ENCODE measurements around the gene XXYLT1.

Gene XXYLT1

DNA sequence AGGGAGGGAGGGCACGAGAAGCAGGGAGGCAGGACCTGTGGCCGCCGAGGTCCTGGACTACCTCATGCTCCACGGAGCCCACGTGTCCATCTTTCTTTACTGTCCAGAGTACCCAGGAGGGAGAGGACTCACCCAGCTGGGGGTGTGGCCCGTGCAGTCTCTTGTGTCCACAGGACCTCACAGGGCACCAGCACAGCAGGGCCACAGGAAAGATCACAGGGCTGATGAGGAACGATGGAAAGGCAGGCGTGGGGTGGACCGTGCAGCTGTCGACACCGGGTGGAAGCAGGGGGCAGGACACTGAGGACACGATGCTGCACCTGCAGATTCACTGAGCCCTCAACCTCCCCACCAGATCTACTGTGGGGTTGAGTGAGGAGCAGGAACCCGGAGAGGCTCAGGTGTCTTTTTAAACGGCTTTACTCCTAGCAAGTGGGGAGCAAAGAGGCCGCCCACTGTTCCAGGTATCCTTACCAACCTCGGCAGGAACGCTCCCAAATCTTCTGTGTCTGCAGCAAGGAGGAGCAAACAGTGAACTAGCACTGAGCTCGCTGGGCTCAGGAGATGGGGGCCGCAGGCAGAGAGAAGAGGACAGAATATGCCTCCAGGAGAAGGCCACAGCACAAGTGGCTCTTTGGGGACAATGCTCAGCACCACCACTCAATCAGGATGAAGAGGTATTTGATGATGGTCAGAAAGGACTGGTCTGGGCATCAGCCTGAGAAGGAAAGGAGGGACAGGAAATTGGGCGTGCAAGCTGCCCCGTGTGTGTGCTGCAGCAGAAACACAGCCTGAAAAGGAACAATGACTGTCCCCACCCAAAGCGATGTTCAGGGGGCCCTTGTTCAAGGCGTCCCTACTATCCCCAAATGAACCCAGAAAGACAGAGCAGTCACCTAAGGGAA lies 198.8 kb downstream of the XXYLT1 start:
- 90 to 95% methylated on average over 17 to 20 of the region's 23 CpGs for WGBS, 2 experiments (ENCODE audit: insufficient coverage in 2 of 2)
- peaks cover 28% of the 10 kb centered on the region for H3K36me3 ChIP-seq (ENCODE audit: control insufficient read depth, insufficient read depth, low read length)
- H3K9me3 ChIP-seq (ENCODE audit: control insufficient read depth, low read length) = no peaks in the 10 kb centered on the region
- H3K4me3 ChIP-seq (ENCODE audit: extremely low read depth, insufficient read depth, low read length, poor library complexity, severe bottlenecking) = no peak overlapping the region
- H3K27ac ChIP-seq (ENCODE audit: low read depth, low read length, severe bottlenecking) = no peak overlapping the region
- no peaks in the 10 kb centered on the region for H3K4me1 ChIP-seq (ENCODE audit: control insufficient read depth, insufficient read depth, low read length, poor library complexity, severe bottlenecking)

DNA sequence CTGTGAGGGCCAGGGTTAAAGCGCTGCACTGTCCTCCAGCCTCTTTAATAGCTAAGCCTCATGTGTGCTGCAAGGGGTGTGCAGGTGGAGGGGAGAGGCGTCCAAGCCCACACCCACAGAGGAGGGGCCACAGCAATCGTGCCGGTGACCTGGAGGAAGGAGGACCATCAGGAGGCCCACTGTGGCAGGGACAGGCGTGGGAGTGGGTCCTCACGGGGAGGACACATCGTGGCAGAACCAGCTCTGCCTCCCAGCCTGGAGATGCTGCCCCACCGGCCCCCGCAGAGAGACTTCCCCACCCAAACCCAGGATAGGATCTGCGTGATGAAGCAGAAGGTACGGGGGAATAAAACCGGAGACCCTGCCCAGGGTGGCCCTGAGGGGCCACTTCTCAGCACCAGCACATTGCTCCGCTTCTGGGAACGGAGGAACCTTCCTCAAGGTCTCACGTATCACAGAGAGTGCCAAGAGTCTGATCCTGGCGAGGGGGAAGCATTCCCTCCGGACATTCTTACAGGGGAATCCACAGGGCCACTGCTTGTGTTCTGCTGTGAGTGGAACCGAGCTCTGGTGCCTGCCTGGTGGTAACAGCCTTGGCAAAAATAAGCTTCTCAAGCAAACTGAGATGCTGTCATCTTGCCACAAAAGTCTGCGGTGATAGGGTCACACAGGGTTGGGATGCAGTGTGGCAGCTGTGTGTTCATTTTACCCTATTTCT lies 199.8 kb downstream of the XXYLT1 start:
- H3K4me1 ChIP-seq (ENCODE audit: control insufficient read depth, insufficient read depth, low read length, poor library complexity, severe bottlenecking) = no peaks in the 10 kb centered on the region
- no peak overlapping the region for H3K27ac ChIP-seq (ENCODE audit: low read depth, low read length, severe bottlenecking)
- H3K36me3 ChIP-seq (ENCODE audit: control insufficient read depth, insufficient read depth, low read length) = peaks cover 36% of the 10 kb centered on the region
- H3K9me3 ChIP-seq (ENCODE audit: control insufficient read depth, low read length) = no peaks in the 10 kb centered on the region
- no peak overlapping the region for H3K4me3 ChIP-seq (ENCODE audit: extremely low read depth, insufficient read depth, low read length, poor library complexity, severe bottlenecking)
- WGBS, 2 experiments (ENCODE audit: insufficient coverage in 2 of 2) = 96% methylated on average over 17 to 18 of the region's 19 CpGs

DNA sequence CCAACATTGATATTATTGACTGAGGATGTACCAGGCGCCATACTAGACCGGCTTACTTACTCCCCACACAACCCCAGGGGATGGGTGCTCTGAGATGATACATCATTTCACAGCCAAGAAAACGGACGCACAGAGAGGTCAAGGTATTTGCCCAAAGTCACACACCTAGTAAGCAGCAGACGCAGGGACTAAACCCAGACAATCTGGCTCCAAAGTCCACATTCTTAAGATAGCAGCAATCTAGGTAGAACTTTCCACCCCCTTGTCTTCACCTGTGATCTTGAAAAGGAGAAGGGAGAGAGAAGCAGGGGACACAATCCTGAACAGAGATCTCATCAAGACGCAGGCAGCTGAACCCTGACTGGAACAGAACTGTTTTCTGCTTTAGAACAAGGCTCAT lies 200.6 kb downstream of the XXYLT1 start:
- H3K36me3 ChIP-seq (ENCODE audit: control insufficient read depth, insufficient read depth, low read length) = peaks cover 39% of the 10 kb centered on the region
- no peaks in the 10 kb centered on the region for H3K9me3 ChIP-seq (ENCODE audit: control insufficient read depth, low read length)
- H3K27ac ChIP-seq (ENCODE audit: low read depth, low read length, severe bottlenecking) = no peak overlapping the region
- no peaks in the 10 kb centered on the region for H3K4me1 ChIP-seq (ENCODE audit: control insufficient read depth, insufficient read depth, low read length, poor library complexity, severe bottlenecking)
- 91 to 97% methylated on average over 6 of the region's 6 CpGs for WGBS, 2 experiments (ENCODE audit: insufficient coverage in 2 of 2)
- no peak overlapping the region for H3K4me3 ChIP-seq (ENCODE audit: extremely low read depth, insufficient read depth, low read length, poor library complexity, severe bottlenecking)

DNA sequence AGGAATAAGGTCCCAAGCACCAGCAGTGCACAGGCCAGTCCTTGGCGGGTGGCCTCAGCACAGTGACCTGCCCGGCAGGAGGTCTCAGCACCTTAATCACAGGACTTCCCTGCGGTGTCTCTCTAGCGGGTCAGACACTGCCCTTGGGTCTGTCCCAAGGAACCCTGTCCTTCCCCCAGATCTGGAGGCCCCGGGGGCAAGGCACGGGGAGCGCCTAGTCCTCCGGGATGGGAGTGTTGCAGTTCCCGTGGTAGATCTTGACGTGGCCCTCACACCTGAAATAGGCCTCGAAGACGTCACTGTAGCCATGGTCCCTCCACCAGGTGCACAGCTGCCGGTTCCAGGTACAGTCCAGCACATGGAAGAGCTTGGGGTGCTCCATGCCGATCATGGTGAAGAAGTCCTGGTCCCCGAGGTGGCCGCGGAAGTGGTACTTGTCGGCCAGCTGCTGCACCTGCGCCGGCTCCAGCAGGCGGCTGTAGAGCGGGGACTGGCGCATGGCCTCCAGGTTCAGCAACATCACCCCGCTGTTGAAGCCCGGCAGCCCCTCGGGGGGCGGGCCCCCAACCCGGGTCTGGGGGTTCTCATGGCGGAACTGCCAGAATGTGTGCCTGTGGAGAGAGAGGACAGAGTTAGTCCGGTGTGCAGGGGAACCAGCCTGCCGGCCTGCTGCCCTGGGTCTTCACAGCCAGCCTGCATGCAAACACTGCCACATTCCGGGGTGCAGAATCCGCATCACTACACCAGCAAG lies 201.3 kb downstream of the XXYLT1 start:
- Histone ChIP-seq H3K4me1 (ENCODE audit: control insufficient read depth, insufficient read depth, low read length, poor library complexity, severe bottlenecking) (no peaks in the 10 kb centered on the region), H3K4me3 (ENCODE audit: extremely low read depth, insufficient read depth, low read length, poor library complexity, severe bottlenecking) (no peak overlapping the region), H3K36me3 (ENCODE audit: control insufficient read depth, insufficient read depth, low read length) (peaks cover 39% of the 10 kb centered on the region), H3K27ac (ENCODE audit: low read depth, low read length, severe bottlenecking) (no peak overlapping the region), H3K9me3 (ENCODE audit: control insufficient read depth, low read length) (no peaks in the 10 kb centered on the region)
- WGBS, 2 experiments (ENCODE audit: insufficient coverage in 2 of 2) = 95 to 97% methylated on average over 30 of the region's 33 CpGs

DNA sequence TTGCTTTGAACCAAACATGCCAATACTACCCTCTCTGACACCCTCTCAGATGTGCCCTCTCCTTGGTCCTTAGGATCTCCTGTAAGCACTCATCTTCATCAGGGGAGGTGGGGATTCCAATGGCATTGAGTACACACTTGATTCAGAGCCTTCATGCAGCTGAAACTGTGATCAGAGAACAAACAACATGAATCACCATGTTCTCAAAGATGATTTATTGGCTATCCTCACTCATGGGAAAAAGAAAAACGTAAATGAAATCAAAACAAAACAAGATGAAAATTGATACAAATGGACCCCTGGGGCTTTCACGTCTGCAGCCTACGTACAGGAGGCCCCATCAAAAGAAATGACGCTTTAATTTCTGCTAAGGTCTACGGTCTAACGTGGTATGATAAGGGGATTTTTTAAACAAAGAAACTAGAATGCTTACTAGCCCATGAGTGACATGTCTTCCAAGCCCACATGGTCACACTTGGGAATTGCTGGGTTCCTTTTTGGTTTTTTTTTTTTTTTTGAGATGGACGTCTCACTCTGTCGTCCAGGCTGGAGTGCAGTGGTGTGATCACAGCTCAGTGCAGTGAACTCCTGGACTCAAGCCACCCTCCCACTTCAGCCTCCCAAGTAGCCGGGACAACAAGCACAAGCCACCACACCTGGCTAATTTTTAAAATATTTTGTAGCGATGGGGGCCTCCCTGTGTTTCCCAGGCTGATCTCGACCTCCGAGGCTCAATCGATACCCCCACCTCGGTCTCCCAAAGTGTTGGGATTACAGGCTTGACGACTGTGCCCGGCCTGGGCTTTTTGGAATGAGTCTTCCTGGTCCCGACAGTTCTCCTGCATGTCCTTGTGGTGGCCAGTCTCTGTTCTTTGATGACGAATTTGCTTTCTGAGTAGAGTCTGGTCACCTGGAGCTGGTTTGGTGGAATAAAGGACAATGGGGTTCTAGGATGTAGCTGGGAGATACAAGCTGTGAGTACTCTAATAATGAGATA lies 202.6 kb downstream of the XXYLT1 start:
- Histone ChIP-seq H3K27ac (ENCODE audit: low read depth, low read length, severe bottlenecking) (no peak overlapping the region), H3K9me3 (ENCODE audit: control insufficient read depth, low read length) (no peaks in the 10 kb centered on the region), H3K36me3 (ENCODE audit: control insufficient read depth, insufficient read depth, low read length) (peaks cover 39% of the 10 kb centered on the region), H3K4me1 (ENCODE audit: control insufficient read depth, insufficient read depth, low read length, poor library complexity, severe bottlenecking) (no peaks in the 10 kb centered on the region), H3K4me3 (ENCODE audit: extremely low read depth, insufficient read depth, low read length, poor library complexity, severe bottlenecking) (no peak overlapping the region)
- 94% methylated on average over 16 to 17 of the region's 18 CpGs for WGBS, 2 experiments (ENCODE audit: insufficient coverage in 2 of 2)

DNA sequence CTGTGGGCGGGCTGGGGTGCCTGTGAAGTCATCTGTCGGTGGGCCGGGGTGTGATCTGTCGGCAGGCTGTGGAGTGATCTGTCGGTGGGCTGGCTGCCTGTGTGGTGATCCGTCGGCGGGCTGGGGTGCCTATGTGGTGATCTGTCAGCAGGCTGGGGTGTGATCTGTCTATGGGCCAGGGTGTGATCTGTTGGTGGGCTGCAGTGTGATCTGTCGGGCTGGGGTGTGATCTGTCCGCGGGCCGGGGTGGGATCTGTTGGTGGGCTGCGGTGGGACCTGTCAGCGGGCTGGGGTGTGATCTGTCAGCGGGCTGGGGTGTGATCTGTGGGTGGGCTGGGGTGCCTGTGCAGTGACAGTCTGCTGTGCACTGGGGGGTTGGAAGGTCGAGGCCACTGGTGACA lies 204.5 kb downstream of the XXYLT1 start:
- Histone ChIP-seq H3K27ac (ENCODE audit: low read depth, low read length, severe bottlenecking) (no peak overlapping the region), H3K36me3 (ENCODE audit: control insufficient read depth, insufficient read depth, low read length) (peaks cover 39% of the 10 kb centered on the region), H3K4me1 (ENCODE audit: control insufficient read depth, insufficient read depth, low read length, poor library complexity, severe bottlenecking) (no peaks in the 10 kb centered on the region), H3K4me3 (ENCODE audit: extremely low read depth, insufficient read depth, low read length, poor library complexity, severe bottlenecking) (no peak overlapping the region), H3K9me3 (ENCODE audit: control insufficient read depth, low read length) (no peaks in the 10 kb centered on the region)
- WGBS, 2 experiments (ENCODE audit: insufficient coverage in 2 of 2) = 91 to 100% methylated on average over 4 to 11 of the region's 16 CpGs

DNA sequence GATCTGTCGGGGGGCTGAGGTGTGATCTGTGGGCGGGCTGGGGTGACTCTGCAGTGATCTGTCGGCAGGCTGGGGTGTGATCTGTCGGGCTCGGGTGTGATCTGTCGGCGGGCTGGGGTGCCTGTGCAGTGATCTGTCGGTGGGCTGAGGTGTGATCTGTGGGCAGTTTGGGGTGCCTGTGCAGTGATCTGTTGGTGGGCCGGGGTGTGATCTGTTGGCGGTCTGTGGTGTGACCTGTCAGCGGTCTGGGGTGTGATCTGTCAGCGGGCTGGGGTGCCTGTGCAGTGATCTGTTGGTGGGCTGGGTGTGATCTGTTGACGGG lies 205.1 kb downstream of the XXYLT1 start:
- 97% methylated on average over 11 of the region's 13 CpGs for WGBS, 2 experiments (ENCODE audit: insufficient coverage in 2 of 2)

DNA sequence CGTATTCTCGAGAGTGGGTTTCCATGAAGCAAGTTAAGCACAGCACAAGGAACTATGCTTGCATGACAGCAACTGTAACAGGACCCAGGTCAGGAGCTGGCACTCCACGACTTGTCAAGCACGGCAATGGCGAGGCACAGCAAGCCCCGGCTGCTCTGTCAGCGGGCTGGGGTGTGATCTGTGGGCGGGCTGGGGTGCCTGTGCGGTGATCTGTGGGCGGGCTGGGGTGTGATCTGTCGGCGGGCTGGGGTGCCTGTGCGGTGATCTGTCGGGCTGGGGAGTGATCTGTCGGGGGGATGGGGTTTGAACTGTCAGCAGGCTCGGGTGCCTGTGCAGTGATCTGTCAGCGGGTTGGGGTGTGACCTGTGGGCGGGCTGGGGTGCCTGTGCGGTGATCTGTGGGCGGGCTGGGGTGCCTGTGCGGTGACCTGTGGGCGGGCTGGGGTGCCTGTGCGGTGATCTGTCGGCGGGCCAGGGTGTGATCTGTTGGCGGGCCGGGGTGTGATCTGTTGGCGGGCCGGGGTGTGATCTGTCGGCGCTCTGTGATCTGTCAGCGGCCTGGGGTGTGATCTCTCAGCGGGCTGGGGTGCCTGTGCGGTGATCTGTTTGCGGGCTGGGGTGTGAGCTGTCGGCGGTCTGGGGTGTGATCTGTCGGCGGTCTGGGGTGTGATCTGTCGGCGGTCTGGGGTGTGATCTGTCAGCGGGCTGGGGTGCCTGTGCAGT lies 205.7 kb downstream of the XXYLT1 start:
- Histone ChIP-seq H3K36me3 (ENCODE audit: control insufficient read depth, insufficient read depth, low read length) (peaks cover 39% of the 10 kb centered on the region), H3K4me3 (ENCODE audit: extremely low read depth, insufficient read depth, low read length, poor library complexity, severe bottlenecking) (no peak overlapping the region), H3K4me1 (ENCODE audit: control insufficient read depth, insufficient read depth, low read length, poor library complexity, severe bottlenecking) (no peaks in the 10 kb centered on the region), H3K9me3 (ENCODE audit: control insufficient read depth, low read length) (no peaks in the 10 kb centered on the region), H3K27ac (ENCODE audit: low read depth, low read length, severe bottlenecking) (no peak overlapping the region)
- 92 to 95% methylated on average over 23 to 32 of the region's 42 CpGs for WGBS, 2 experiments (ENCODE audit: insufficient coverage in 2 of 2)

More for the DNA sequence above, 205.1 kb downstream of the XXYLT1 start:
- Histone ChIP-seq H3K4me3 (ENCODE audit: extremely low read depth, insufficient read depth, low read length, poor library complexity, severe bottlenecking) (no peak overlapping the region), H3K36me3 (ENCODE audit: control insufficient read depth, insufficient read depth, low read length) (peaks cover 39% of the 10 kb centered on the region), H3K9me3 (ENCODE audit: control insufficient read depth, low read length) (no peaks in the 10 kb centered on the region), H3K4me1 (ENCODE audit: control insufficient read depth, insufficient read depth, low read length, poor library complexity, severe bottlenecking) (no peaks in the 10 kb centered on the region), H3K27ac (ENCODE audit: low read depth, low read length, severe bottlenecking) (no peak overlapping the region)

DNA sequence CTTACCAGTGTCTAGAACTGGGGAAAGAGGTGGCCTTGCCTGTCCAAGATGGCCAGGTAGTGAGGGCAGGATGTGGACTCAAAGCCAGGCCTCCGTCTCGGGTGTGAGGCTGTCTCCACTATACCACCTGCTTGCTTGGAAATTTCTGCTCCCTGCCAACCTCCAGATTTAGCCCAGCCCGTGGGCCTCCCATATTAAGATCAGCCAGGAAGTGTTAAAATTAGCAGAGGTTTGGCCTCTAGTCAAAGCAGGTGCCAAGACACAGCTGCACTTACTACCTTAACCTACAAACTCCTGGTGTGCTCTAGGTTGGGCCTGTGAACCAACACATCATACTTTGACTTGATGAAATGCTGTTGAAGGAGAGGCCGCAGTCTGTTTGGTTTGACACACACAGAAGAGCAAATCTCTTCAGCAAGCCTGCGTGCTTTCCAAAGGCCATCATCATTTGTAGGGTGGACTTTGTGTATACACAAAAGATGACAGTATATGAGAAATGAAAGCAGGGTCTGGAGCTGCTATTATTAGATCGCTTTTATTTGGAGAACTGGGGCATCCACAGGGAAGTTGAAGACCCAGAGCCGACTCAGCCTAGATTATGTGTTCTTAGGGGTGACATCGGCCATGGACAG lies 206.5 kb downstream of the XXYLT1 start:
- WGBS, 2 experiments (ENCODE audit: insufficient coverage in 2 of 2) = 87 to 97% methylated on average over 5 to 6 of the region's 8 CpGs

More for the DNA sequence above, 206.5 kb downstream of the XXYLT1 start:
- no peaks in the 10 kb centered on the region for H3K4me1 ChIP-seq (ENCODE audit: control insufficient read depth, insufficient read depth, low read length, poor library complexity, severe bottlenecking)
- H3K36me3 ChIP-seq (ENCODE audit: control insufficient read depth, insufficient read depth, low read length) = peaks cover 31% of the 10 kb centered on the region
- no peak overlapping the region for H3K4me3 ChIP-seq (ENCODE audit: extremely low read depth, insufficient read depth, low read length, poor library complexity, severe bottlenecking)
- H3K9me3 ChIP-seq (ENCODE audit: control insufficient read depth, low read length) = no peaks in the 10 kb centered on the region
- H3K27ac ChIP-seq (ENCODE audit: low read depth, low read length, severe bottlenecking) = no peak overlapping the region

Data from mesodermal cell (in vitro differentiated cells).